SK-MEL-5 (cell line): ENCODE results near the gene GNGT1. TPM values are rescaled to one million over a fixed set of nuclear protein-coding genes. Genes with fewer than 3 reads are reported as not detected.

Experiments used
- DNase-seq: peaks from one replicate; pipeline ENCODE4 v3.0.0-alpha.2; 2016; ENCODE audit warnings: low read depth, low spot score
- in situ Hi-C: cut with HindIII; loops from 2 replicates; pipeline ENCODE4 v1.10.0; 2016; ENCODE audit warnings: low sequenced_read_pairs, high pct_unique_total_duplicates, low pct_unique_long_range_greater_than_20kb
- total RNA-seq: library from RNA; depleted of rRNA; stranded (reverse); fragments of >200 nt; shearing (Covaris generic); gene quantifications from 2 replicates; pipeline ENCODE4 v1.2.3, GENCODE V29; 2014

The GNGT1 gene
- total RNA-seq, 1 experiment from 2014 or later = not detected

DNA sequence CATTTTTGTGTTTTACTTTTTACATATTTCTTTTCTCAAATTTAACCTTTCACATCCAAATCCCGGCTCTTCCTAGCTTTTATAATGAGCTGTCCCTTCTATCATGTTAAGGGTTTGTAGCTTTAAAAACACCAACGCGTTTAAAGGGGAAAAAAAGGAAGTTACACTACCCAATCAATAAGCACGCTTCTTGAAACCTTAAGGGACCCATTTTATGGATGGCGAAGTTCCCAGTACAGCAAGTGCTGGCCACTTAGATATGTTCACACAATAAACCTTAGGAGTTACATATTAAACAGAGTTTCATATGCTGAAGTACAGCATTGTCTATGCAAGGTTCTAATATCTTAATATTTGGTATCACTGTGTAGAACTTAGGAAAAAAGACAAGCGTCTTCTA, 16.9 kb downstream of the GNGT1 start:
- peak; percentile 31 for DNase-seq
- in situ Hi-C loops = no loop called here

DNA sequence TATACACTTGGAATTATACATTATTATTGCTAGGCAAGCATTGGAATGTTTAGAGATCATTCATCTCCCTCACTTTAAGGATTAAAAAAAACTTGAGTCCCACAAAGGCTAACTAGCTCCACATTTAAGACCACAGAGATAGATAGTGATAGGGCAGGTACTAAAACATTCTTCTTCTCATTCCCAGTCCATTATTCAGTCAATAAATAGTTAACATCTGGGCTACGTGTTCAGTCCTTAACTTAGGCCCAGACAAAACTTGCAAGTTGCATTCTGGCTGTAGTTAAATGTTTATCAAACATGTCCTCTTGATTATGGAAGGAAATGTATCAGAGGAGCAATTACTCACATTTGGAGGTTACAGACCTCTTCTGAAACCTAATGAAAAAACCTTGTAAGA, 17.6 kb downstream of the GNGT1 start:
- in situ Hi-C loops = no loop called here
- DNase-seq = no peak

DNA sequence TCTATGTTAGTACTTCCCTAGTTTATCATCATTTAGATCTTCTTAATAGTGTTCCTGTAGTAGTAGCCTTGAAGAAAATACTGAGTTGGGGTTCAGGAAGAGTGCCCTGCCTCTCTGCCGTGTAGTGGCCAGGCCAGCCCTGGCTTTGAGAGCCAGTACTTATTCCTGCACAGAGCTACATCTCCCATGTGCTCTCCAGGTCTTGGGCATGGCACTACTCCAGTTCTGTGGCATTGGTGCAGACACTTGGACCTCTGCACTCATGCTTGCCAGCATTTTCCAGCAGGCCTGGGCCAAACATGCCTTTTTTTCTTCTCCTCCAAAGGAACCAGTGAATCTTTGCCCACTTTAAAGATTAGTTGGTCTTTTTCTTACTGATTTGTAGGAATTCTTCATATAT, 20.4 kb downstream of the GNGT1 start:
- in situ Hi-C loops = no loop called here
- DNase-seq = no peak

DNA sequence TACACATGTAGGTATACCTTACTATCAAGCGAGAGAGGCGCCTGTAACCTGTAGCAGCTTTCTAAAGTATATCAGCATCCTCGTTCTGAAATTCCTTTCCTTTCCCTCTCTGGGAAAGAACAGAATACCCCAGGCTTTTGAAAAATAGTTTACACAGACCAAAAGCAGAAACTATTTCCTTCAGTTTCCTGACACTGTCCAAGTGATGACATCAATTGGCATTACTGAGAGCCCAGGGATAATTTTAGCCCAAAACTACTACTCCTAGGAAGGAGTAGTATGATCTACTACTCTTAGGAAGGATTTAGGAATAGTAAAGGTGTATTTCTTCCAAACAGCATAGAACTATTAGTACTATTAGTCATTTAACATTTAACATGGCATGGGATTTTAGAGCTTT, 21.2 kb downstream of the GNGT1 start:
- DNase-seq = no peak
- in situ Hi-C loops = no loop called here

DNA sequence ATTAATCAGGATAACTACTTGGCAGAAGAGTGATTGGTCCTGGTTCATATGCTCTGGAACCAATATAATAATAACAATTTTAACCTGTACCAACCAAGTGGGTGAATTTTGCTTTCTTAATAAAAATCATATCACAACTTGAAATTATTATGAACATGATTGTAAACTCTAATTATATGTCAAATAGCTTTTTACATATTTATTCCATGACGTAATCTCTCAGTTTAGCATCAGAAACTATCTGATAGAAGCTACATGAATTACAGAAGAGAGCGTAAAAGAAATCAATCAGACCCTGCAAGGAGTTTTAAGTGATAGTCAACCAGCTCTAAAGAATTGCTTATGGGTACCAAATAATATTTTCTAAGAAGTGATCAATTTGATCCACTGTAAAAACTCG, 25.3 kb downstream of the GNGT1 start:
- in situ Hi-C loops = no loop called here
- no peak for DNase-seq

DNA sequence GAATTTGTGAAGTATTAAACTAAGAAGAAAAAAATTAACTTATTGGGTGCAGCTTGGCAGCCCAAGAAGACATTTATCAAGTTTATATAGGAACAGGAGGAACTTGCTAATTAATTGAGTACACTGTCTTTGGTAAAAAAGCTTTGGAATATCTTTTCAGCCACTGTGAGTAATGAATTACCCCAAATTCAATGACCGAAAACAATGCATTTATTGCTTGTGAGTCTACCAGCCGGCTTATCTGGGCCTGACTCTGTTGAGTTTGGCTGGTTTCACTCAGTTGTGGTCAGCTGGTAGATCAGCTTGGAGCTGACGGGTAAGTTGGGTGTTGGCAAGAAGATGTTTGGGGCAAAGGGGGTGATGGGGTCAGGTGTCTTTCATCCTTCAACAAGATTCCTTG, 26.8 kb downstream of the GNGT1 start:
- DNase-seq = no peak
- in situ Hi-C loops = no loop called here

DNA sequence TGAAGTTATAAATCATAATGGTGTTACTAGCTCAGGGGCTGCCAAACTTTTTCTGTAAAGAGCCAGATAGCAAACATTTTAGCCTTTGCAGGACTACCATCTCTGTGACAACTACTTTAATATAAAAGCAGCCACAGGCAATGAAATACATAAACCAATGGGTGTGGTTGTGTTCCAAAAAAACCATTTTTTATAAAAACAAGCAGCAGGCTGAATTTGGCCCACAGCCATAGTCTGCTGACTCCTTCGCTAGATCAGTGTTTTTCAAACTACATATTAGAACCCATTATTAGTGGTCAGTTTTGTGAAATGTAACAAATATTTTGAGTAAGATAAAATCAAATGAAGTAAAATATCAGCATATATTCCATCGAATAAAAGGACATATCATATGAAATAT, 28.7 kb downstream of the GNGT1 start:
- no peak for DNase-seq
- in situ Hi-C loops = no loop called here

DNA sequence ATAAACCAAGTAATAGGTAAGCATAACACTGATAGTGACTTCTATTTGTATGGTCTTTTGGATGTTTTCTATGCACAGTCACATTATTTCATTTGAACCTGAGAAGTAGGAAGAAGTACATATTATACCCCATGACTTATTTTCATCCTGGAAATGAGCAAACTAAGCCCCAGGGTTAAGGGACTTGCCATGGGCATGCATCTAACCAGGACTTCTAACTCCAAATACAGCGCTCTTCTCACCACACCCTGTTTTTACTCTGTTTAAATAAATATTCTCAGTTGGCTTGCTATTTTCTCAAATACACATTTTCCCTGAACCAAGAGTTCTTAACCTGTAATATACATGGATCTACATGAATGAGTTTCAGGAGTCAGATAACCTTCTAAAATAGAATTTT, 31.5 kb downstream of the GNGT1 start:
- in situ Hi-C loops = no loop called here
- DNase-seq = no peak

DNA sequence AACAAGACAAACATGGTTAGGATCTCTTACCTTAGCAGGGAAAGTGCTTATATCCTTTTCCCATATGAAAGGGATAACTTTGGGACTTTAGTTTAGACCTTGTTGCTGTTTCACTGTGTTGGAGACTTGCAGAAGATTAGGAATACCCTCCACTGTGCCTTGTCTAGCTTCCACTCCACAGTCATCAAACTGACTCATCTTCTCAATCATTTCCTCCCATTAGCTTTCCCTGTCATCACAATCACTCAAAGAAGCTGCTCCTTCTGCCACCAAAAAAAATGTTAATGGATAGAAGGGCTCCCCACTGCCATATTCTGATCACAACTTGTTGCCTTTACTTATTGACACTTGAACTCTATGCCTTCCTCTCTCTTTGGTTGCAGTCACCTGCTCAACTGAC, 31.9 kb downstream of the GNGT1 start:
- DNase-seq = no peak
- in situ Hi-C loops = no loop called here

DNA sequence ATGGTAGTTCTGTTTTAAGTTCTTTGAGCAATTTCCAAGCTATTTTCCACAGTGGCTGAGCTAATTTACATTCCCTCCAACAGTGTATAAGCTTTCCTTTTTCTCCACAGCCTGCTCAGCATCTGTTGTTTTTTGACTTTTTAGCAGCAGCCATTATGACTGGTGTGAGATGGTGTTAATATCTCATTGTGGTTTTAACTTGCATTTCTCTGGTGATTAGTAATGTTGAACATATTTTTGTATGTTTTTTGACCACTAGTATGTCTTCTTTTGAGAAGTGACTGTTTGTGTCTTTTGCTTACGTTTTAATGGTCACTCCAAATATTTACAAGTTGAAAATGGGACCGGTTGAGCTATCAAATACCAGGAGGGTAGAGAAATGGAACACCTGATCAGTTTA, 35.6 kb downstream of the GNGT1 start:
- no peak for DNase-seq
- in situ Hi-C loops = no loop called here

DNA sequence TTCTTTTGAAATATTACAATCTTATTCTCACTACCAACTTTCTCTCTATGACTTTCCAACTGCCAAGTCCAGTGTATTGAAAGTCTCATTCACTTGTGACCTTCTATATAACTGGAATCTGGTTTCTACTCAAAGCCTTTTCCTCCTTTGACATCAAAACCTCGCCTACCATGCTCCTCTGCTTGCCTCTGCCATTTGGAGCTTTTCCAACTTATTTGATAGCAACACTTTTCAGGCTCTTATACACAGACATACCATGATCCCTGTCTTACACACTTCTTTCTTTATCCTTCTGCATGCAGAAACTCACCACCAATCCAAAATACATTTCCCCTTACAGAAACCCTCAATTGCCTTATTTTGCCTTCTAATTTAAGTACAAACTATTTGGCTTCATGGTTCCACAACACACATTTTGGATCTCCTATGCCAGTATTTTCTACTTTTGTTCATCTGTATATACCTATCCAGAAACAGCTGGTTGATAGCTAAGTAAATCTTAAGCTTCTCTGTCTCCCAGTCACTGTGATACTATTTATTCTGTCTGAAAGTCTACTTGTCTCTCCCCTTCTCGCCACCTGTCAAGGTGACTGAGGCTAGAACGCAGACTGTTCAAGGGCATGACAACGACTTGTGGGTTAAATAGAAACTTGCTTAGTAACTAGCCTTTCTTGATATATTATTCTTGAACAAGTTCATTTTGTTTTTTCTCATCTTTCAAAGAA, 37.6 kb downstream of the GNGT1 start:
- no peak for DNase-seq
- in situ Hi-C loops = no loop called here

DNA sequence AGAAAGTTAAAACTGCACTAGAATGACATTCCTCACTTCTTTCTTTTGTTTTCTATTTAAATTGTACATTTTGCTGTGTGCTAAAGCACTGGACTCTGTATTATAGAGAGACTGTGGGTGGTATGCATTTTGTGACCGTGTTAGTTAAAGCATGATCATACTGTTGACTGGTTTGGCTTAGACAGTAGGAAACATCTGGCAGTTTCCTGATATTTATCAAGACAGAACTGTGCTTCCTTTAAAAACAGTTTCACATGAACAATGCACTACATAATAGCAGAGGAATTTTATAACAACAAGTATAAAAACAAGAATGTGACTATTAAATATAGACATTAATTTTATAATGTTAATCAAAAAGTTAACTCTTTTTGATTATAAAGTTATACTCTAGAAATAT, 38.3 kb downstream of the GNGT1 start:
- DNase-seq = no peak
- in situ Hi-C loops = no loop called here

DNA sequence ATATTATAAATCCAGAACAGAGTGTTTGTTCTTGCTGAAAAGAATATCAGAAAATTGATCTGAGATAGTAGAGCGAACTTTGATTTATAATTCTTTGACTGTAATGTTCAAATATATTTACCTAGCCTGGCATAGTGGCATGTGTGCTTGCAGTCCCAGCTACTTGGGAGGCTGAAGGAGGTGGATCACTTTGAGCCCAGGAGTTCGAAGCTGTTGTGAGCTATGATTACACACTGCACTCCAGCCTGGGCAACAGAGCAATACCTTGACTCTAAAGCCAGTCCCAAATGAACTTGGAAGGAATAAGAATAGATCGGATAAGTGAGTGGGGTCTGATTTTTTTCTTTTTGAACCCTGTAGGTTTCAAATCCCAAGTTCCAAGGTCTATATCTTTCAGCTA, 38.7 kb downstream of the GNGT1 start:
- in situ Hi-C loops = no loop called here
- no peak for DNase-seq

DNA sequence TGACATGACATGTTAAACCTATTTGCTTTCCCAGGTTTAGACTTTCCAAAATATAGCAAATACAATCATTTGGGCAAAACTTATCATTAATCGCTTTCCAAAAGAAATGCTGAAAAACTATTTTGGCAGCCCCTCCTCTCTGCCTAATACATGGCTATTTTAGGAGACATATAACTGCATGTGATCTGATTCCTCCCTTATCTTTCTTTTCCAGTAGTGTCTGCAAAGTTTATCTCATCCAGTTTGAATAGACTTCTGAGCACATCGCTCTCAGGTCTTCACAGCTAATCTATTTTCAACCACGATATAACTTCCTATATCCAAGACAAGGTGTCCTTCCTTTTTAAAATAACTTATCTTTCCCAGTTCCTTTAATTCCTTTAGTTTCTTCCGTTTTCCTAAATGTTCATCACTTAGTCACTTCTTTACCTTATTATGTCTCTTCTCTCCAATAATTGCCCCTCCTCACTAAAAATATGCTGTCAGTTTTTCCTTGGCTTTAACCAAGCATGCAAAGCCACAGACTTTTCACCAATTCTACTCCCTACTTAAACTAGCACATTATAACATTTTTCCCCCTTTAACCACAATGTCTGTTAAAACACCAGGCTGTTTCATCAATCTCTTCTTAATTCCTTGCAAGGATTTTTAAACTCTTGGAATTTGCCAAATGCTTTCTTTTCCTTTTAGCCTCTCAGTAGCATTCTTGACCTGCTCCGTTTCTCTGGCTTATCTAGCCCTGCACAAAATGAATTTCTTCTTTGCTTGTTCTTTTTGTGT, 39.6 kb downstream of the GNGT1 start:
- in situ Hi-C loops = no loop called here

DNA sequence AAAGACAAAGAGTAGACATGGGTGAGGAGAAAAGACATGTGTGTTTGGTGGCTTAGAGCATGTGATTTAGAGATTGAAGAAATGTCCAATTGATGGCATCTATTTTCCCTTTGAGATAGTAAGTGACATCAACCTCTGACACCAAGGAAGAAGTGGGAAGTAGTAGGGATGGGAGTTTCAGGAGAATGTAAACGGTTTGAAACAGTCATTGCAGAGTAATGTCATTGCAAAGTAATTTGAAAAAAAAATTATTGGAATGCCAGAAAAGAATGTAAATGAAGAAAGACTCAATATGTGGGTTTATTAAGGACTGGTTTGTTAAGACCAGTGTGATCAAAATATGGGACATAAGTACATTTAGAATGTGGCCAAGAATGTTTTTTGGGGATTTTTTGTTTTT, 41.7 kb downstream of the GNGT1 start:
- in situ Hi-C loops = no loop called here
- no peak for DNase-seq

More for the DNA sequence above, 39.6 kb downstream of the GNGT1 start:
- no peak for DNase-seq

DNA sequence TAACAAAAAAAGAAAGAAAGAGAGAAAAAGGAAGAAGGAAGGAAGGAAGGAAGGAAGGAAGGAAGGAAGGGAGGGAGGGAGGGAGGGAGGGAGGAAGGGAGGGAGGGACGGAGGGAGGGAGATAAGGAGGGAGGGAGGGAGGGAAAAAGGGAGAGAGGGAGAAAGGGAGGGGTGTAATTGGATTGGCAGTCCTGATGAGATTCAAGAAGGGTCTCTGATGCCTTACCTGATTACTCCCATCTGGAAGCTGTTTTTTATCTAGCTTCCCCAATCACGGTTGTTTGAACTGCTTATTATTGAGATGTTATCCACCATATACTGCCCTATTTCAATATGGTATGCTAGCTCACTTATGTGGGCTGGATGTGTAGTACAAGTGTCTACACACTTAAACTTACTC, 42.5 kb downstream of the GNGT1 start:
- no peak for DNase-seq
- in situ Hi-C loops = no loop called here

DNA sequence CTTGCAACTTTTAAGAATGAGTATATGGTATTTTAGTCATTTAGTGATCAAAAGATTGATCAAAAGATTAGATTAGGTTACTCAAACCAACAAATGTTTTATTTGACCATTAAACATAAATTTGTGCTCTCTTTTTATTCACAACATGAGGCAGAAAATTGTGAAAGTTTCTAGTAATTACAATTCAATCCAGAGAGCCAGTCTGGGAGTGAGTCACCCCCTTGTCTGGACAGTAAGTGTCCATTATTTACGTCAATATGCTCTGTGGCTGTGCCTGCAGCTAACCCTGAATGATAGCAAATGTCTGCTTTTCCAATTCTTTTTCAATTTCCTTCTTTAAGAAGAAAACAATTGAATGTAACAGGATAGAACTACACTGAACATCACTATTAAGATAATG, 43.1 kb downstream of the GNGT1 start:
- peak; percentile 9 for DNase-seq
- in situ Hi-C loops = no loop called here

DNA sequence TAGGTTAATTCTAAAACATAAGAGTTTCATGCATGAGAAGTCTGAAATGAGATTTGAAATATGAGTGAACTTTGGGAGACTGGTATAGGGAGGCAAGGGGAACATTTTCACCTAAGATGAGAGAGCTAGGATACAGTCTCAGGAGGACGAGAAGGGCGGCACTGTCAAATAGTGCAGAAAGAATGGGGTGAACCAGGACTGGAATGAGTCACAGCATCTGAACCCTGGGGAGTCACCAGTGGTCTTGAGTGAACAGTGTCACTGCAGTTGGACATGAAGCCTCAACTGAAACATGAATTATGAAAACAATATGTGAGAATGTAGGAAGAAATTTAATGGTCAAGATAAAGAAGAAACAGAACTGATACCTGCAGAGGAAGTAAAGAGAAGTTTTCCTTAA, 48.9 kb downstream of the GNGT1 start:
- in situ Hi-C loops = no loop called here
- DNase-seq = no peak

DNA sequence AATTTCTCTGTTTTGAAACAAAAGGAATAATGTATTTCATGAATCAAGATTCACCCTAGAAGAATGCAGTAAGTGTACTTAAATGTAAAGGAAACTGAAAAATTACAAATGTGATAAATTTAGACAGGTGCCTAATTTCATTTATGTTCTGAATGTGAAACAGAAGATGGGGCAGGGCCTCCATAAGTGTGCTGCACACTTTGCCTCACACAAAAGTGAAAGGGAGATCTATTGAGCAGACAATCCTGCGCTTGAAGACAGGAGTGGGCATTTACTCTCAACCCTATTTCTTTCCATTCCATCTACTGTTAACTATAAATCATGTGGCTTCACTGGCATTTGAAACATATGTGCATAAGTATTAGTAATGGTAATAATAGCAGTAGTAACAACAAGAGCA, 51.4 kb downstream of the GNGT1 start:
- in situ Hi-C loops = no loop called here
- no peak for DNase-seq
